HG03558 (cell line): Measurements from ENCODE around the gene FAU.
A peak's percentile ranks its signal among the peaks of the same experiment; 100 is the strongest.
"Not testable (repeated sequence)": the region's sequence is repeated elsewhere in the genome, so short reads cannot be mapped to it uniquely, and the experiment has no call there.

ENCODE experiments used
- ATAC-seq: cut with Tn5 transposase; IDR thresholded peaks from one replicate; pipeline ENCODE4 v1.9.1; 2021; ENCODE audit warnings: moderate number of reproducible peaks; ENCODE audit not compliant: unreplicated experiment; ENCODE audit errors: extremely low read depth

Gene FAU

GRCh38 chr11:65125197-65126056 lies 3.5 kb upstream of the FAU start:
- ATAC-seq = no peak

GRCh38 chr11:65124480-65125196 lies 2.7 kb upstream of the FAU start:
- ATAC-seq = no peak

- ATAC-seq = no peak
These were observed 478 bp downstream of the FAU start for GRCh38 chr11:65121447-65121864.

- ATAC-seq = no peak
These were observed 1.1 kb downstream of the FAU start for GRCh38 chr11:65120831-65121230.

- no peak for ATAC-seq
These were observed 2.3 kb downstream of the FAU start for GRCh38 chr11:65119670-65119995.

- not testable (repeated sequence) for ATAC-seq
These were observed 2.9 kb downstream of the FAU start for GRCh38 chr11:65118891-65119669.

GRCh38 chr11:65118097-65118837 lies 3.7 kb downstream of the FAU start:
- ATAC-seq = no peak

GRCh38 chr11:65117206-65118096 lies 4.5 kb downstream of the FAU start, which contains the start of gene ZNHIT2:
TSS of gene ZNHIT2 (minus strand) at chr11:65117701. CDS start at chr11:65117653, 48 bp downstream.
- peak; percentile 27 for ATAC-seq

GRCh38 chr11:65116370-65117205 lies 5.3 kb downstream of the FAU start:
- no peak for ATAC-seq

- ATAC-seq = no peak
These were observed 6.4 kb downstream of the FAU start for GRCh38 chr11:65115361-65116082.

GRCh38 chr11:65114538-65115171 lies 7.3 kb downstream of the FAU start:
- ATAC-seq = no peak

- no peak for ATAC-seq
These were observed 8.1 kb downstream of the FAU start for GRCh38 chr11:65113839-65114238.

GRCh38 chr11:65113361-65113756 lies 8.6 kb downstream of the FAU start:
- ATAC-seq = no peak

- no peak for ATAC-seq
These were observed 9.2 kb downstream of the FAU start for GRCh38 chr11:65112546-65113360.

- peak; percentile 48 for ATAC-seq
These were observed 10.0 kb downstream of the FAU start, which contains the start of gene TM7SF2 for GRCh38 chr11:65111744-65112545. TSS of gene TM7SF2 (plus strand) at chr11:65111872. CDS start at chr11:65112016, 144 bp downstream.
